Body of pancreas (tissue), 4 donors: ENCODE data around the gene CEP19.

Experiments
- POLR2A ChIP-seq, 3 donors: fragments of 450-650 bp; IDR thresholded peaks; one replicate each; pipeline ENCODE4 v1.6.1; 2016; ENCODE audit warnings: antibody characterized with exemption in 3 of 3, mild to moderate bottlenecking in 2 of 3
- TF ChIP-seq, protein P1 (sequence below), 7 experiments: fragments of 450-650 bp in 4 of 7; fragments of 200-600 bp in 3 of 7; sonication (generic) in 3 of 7; IDR thresholded peaks; one replicate each; pipeline ENCODE4 v1.5.1; 2016 to 2019; ENCODE audit warnings: antibody characterized with exemption in 7 of 7

DNA sequence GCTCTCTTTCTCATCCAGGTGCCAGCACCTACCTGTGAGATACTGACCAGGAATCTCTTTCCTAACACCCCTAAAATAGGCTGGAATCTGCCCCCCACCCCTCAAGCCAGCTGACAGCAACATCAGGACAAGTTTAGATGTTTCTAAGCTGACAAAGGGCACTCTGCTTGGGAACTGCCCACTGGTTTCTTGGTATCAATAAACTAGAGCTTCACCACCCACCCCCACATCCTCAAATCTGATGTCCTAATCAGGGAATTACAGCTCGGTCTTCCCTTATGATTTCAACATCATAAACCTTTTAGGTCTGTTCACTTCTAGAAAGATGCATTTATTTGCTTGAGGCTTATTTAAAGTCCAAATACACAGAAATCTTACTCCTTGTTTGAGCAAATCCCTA, 34.7 kb downstream of the CEP19 start:
- TF ChIP-seq, protein P1, sequence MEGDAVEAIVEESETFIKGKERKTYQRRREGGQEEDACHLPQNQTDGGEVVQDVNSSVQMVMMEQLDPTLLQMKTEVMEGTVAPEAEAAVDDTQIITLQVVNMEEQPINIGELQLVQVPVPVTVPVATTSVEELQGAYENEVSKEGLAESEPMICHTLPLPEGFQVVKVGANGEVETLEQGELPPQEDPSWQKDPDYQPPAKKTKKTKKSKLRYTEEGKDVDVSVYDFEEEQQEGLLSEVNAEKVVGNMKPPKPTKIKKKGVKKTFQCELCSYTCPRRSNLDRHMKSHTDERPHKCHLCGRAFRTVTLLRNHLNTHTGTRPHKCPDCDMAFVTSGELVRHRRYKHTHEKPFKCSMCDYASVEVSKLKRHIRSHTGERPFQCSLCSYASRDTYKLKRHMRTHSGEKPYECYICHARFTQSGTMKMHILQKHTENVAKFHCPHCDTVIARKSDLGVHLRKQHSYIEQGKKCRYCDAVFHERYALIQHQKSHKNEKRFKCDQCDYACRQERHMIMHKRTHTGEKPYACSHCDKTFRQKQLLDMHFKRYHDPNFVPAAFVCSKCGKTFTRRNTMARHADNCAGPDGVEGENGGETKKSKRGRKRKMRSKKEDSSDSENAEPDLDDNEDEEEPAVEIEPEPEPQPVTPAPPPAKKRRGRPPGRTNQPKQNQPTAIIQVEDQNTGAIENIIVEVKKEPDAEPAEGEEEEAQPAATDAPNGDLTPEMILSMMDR (IDR thresholded peaks at IDR 0.05), result no peak
- no peak for TF ChIP-seq POLR2A (IDR thresholded peaks at IDR 0.05)
